ENCODE results near the gene SLIT3.

The SLIT3 gene

GRCh38 chr5:168736281-168736831 lies 564.6 kb downstream of the SLIT3 start:
- DNase-seq (ENCODE audit: low spot score): no peak

DNA sequence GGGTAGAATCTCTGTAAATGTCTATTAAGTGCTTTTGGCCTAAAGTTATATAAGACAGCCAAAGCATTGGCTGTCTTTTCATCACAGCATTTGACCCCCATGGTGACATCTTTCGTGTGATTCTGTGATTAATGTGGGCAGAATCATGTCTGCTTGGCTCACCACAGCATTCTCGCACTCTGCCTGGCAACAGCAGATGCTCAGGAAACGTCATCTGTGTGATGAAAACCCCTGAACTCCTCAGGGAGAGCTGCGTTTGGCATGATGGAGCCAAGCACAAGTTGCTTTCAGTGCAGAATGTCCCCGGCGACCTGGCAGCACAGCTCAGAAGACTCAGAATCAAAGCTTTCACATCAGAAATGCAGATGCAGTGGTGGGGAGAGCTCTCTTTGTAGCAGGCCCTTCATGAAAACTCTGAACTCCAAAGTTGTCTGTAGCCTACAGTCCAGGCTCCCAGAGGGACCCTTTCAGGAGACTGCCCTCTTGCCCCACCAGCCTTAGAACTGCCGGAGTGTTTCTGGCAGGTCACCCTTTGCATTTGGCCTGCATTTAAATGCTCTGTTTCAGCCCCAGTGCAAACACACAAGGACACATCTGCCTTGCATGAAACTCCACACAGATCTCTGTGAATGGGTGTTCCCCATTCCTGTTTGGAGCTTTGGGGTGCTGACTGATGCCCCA lies 566.2 kb downstream of the SLIT3 start:
- DNase-seq (ENCODE audit: low spot score): no peak

DNA sequence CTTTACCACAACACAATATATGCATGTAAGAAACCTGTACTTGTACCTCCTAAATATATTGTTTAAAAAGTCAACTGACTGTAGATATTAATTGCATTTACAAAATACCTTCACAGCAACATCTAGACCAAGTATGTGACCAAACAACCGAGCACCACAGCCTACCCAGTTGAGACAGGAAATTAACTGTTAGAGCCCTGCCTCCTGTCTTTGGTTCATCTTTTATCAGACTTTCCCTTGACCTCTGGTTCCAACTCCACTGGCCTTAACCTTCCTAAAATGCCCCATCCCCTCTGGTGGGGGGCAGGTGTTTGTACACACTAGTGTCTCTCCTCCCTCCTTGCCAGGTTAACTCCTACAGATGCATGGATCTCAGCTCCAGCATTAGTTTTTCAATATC lies 566.8 kb downstream of the SLIT3 start:
- DNase-seq (ENCODE audit: low spot score): no peak

DNA sequence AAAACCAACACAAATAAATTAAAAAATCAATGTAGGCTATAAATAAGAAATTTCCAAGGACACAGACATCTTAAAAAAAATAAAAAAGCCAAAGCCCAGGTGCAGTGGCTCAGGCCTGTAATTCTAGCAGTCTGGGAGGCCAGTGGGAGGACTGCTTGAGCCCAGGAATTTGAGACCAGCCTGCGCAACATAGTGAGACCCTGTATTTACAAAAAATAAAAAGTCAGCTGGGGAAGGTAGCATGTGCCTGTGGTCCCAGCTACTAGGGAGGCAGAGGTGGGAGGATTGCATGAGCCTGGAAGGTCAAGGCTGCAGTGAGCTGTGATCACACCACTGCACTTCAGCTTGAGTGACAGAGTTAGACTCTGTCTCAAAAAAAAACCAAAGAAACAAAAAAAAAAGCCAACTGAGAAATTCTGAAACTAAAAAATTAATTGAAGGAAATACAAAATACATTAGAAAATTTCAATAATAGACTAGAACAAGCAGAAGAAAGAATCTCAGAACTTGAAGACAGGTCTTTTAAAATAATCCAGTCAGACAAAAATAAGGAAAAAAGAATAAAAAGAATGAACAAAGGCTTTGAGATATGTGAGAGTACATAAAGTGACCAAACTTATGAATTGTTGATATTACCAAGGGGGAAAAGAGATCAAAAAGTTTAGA lies 572.3 kb downstream of the SLIT3 start:
- no peak for DNase-seq (ENCODE audit: low spot score)

DNA sequence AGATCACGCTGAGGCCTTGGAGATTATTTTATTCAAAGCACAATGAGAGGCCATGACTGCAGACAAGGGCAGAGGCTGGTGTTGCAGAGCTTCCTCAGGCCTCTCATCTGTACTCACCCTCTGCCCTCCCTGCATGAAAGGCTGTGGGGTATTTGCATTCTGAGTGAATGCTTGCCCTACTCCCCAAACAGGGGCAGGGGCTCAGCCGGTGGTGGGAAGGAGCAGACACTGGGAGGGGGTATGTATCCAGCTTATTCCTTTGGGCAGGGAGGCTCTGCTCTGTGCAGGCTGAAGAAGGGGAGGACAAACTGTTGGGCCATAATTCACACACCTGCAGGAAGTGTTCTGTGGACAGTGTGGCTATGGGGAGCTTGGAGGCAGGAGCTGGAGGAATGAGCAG lies 573.4 kb downstream of the SLIT3 start:
- DNase-seq (ENCODE audit: low spot score): no peak

GRCh38 chr5:168726342-168726741 lies 574.6 kb downstream of the SLIT3 start:
- no peak for DNase-seq (ENCODE audit: low spot score)

GRCh38 chr5:168724227-168724626 lies 576.7 kb downstream of the SLIT3 start:
- DNase-seq (ENCODE audit: low spot score): no peak

- no peak for DNase-seq (ENCODE audit: low spot score)
Measured at GRCh38 chr5:168723037-168723436, 577.9 kb downstream of the SLIT3 start.

DNA sequence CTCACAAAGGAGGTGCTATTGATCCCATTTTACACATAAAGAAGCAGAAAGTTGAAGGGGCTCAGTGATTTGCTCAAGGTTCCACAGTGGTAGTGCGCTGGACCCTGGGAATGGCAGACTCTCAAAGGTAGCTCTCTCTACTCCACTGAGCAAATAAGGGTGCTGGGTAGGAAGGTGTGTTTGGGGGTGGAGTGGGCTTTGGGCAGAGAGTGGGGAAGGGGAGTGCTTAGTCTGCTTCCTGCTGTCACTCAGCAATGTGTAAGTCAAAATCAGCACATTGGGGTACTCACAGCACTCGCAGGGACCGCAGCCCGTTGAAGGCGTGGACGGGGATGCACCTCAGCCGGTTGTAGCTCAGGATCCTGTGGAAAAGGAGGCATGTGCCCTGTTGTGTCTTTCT lies 579.0 kb downstream of the SLIT3 start:
- DNase-seq (ENCODE audit: low spot score): no peak

GRCh38 chr5:168721002-168721753 lies 579.8 kb downstream of the SLIT3 start:
- no peak for DNase-seq (ENCODE audit: low spot score)

GRCh38 chr5:168720575-168720974 lies 580.4 kb downstream of the SLIT3 start:
- DNase-seq (ENCODE audit: low spot score): no peak

DNA sequence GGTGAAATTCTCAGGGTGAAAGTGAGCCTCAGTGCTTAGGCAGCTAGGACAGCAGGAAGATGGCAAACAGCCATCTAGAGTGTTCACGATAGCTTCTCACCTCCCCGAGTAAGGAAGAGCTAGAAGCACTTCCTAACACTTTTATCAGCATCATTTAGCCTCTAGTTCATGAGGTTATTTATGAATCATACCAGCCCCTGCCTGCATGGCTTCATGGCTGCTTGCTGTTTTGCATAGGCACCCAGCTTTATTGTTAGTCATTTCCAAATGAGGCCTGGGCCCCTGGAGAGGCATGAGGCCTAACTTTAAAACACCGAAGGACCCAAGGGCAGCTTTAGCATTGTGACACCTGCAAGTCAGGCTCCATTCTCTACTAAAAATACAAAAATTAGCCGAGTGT lies 586.9 kb downstream of the SLIT3 start:
- DNase-seq (ENCODE audit: low spot score): no peak

DNA sequence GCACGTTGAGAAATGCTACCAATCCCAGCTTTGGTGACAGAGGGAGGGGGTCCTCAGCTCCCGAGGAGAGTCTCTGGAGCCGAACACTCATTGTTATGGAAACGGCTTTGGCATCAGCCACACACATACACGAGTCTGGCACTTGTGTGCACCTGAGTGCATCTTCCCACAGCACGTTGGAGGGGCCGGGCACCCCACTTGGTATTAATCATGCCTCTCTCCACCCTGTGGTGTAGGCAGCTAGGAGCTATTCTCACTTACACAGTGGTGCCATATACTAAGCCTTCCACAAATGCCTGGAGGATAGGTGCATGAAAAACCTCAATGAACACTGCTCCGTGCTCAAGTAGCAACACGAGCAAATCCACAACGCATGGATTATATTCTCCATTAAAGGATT lies 587.9 kb downstream of the SLIT3 start:
- DNase-seq (ENCODE audit: low spot score): no peak

DNA sequence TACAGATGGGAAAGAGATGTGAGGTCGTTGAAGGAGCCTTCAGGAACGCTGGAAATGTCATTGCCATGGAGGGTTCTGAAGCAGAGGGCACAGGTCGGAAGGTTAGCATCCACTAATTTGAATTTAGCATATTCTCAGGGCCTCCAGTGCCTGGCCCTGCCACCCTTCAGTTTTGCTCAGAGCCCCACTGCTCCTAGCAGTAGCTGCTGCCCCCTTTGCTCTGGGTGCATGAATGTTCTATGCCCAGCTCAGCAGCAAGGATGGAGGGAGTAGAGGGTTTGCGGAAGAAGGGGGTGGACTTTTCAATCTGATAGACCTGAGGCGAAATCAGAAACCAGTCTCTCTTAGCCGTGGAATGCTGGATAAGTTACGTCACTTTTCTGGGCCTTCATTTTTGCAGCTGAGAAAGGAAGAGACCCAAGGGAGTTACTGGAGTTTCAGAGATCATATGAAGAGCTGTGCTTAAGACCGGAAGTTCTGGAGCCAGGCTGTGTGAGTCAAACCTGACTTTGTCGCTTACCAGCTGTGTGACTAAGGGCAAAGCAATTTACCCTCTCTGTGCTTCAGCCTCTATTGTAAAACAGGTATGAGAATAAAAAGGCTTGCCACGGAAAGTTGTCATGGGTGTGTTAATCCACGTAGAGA lies 588.5 kb downstream of the SLIT3 start:
- DNase-seq (ENCODE audit: low spot score): no peak

- no peak for DNase-seq (ENCODE audit: low spot score)
Measured at GRCh38 chr5:168710706-168711105, 590.2 kb downstream of the SLIT3 start.

GRCh38 chr5:168707716-168708695 lies 592.9 kb downstream of the SLIT3 start:
- DNase-seq (ENCODE audit: low spot score): no peak

DNA sequence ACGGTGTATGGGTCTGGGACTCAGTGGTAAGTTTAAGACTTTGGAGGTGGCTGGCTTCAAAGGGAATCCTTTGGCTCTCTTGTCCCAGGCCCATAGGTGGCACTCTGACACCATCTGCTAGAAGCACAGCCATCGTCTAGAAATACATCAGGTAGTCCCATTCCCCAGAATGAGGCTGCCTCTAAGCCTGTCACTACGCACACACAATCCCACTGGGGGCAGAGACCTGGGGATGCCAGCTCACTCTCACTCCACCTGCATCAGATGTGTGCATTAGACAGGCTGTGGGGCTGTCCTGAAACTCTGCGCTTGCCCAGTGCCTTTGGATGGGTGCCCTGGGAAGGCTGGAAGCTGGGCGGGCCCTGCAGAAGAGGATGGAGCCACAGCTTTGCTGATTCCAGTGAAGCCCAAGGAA lies 594.3 kb downstream of the SLIT3 start:
- DNase-seq (ENCODE audit: low spot score): peak; percentile 58

GRCh38 chr5:168705321-168705720 lies 595.6 kb downstream of the SLIT3 start:
- DNase-seq (ENCODE audit: low spot score): no peak

GRCh38 chr5:168702511-168702910 lies 598.4 kb downstream of the SLIT3 start:
- DNase-seq (ENCODE audit: low spot score): no peak

- no peak for DNase-seq (ENCODE audit: low spot score)
Measured at GRCh38 chr5:168701641-168702040, 599.3 kb downstream of the SLIT3 start.

- DNase-seq (ENCODE audit: low spot score): no peak
Measured at GRCh38 chr5:168699002-168699401, 601.9 kb downstream of the SLIT3 start.
